NT2/D1 (cell line): ENCODE data around the gene SELE.

Experiments
- YY1 ChIP-seq: IDR thresholded peaks from 2 replicates; pipeline ENCODE4 v1.6.1; 2011; ENCODE audit not compliant: insufficient read length, insufficient read depth
- ZNF274 ChIP-seq: IDR thresholded peaks from 2 replicates; pipeline ENCODE4 v1.6.1; 2011; ENCODE audit warnings: mild to moderate bottlenecking, low read depth, low read length

DNA sequence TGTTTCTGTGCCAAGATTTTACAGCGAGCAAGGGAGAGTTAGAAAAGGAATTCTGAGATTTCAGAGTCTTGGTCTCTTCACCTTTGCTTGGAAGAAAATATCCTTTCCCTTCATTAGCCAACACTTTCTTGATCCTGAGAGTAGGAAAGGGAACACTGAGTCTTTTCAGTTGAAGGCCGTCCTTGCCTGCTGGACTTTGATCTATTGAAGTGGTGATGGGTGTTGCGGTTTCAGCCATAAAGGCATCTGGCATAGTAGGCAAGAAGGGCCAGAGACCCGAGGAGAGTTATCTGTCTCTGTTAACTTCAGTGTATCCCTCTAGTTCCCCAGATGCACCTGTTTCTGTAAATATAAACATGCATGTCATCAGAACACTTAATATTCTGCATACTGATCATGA lies 9.7 kb downstream of the SELE start:
- TF ChIP-seq ZNF274 (no peak), YY1 (no peak)
